ENCODE measurements around the gene NR2C2AP. TPM values are rescaled to one million over a fixed set of nuclear protein-coding genes. Genes with fewer than 3 reads are reported as not detected.

Gene NR2C2AP
- total RNA-seq, 1 experiment from 2014 or later = 31.7 TPM

DNA sequence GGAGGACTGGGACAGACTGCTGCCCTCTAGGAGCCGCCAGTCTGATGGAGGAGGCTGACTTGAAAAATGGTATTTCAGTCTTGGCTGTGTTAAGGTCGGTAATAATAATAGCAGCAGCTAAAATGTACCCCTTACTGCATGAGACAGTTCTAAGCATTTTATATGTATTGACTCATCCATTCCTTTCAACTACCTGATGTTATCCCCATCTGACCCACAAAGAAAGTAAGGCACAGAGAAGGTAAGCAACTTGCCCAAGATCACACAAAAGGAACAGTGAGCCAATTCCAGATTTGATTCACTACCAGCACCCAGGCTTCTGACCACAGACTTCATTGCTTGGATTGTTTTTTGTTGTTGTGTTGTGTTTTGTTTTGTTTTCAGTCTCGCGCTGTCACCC lies 12.6 kb upstream of the NR2C2AP start:
- no peak for DNase-seq
- H3K9me3 Mint-ChIP-seq = peaks cover 0 to 4% of the 10 kb centered on the region in 2 experiments; a peak in 2 of 5 replicates
- no peak overlapping the region for H2BK120ac ChIP-seq (ENCODE audit: low read depth, low read length, poor library complexity, severe bottlenecking)
- H3K27me3 ChIP-seq (ENCODE audit: insufficient read depth, low read length) = peaks cover 30% of the 10 kb centered on the region
- no peak overlapping the region for H3K4ac ChIP-seq (ENCODE audit: low read depth, low read length)
- no peak overlapping the region for H2BK15ac ChIP-seq (ENCODE audit: low read depth, low read length)
- H3K4me1 ChIP-seq (ENCODE audit: insufficient read depth, low read length) = peaks cover 3% of the 10 kb centered on the region; the same call in 1 of the 2 replicates
- H2BK12ac ChIP-seq (ENCODE audit: insufficient read length, low read depth, low read length) = no peak overlapping the region
- H3T11ph ChIP-seq (ENCODE audit: low read length) = no peak overlapping the region
- no peak overlapping the region for H3K56ac ChIP-seq (ENCODE audit: insufficient read length, low read depth, low read length)
- no peak overlapping the region for H4K91ac ChIP-seq (ENCODE audit: insufficient read length, low read depth, low read length)
- no peak overlapping the region for H2AK5ac ChIP-seq (ENCODE audit: insufficient read length, low read length)
- no peaks in the 10 kb centered on the region for H3K9me3 ChIP-seq (ENCODE audit: control insufficient read depth, low read depth, low read length)
- H3K79me1 ChIP-seq (ENCODE audit: insufficient read depth, low read depth, low read length, poor library complexity, severe bottlenecking) = no peaks in the 10 kb centered on the region
- no peak overlapping the region for H3K27ac Mint-ChIP-seq
- no peak overlapping the region for H2BK5ac ChIP-seq (ENCODE audit: insufficient read length, low read length)
- H2BK20ac ChIP-seq (ENCODE audit: low read depth, low read length, poor library complexity, severe bottlenecking) = no peak overlapping the region
- no peak overlapping the region for H3K23ac ChIP-seq (ENCODE audit: insufficient read length, low read depth, low read length)
- peaks cover 11% of the 10 kb centered on the region for H3K23me2 ChIP-seq (ENCODE audit: insufficient read length, low read depth, low read length, poor library complexity, severe bottlenecking)
- H3K27ac ChIP-seq (ENCODE audit: insufficient read length, low read depth, low read length) = no peak overlapping the region
- no peak overlapping the region for H3K18ac ChIP-seq (ENCODE audit: insufficient read length, low read depth, low read length)
- no peak overlapping the region for H3K14ac ChIP-seq (ENCODE audit: insufficient read depth, low read length)
- TF ChIP-seq, protein P1, sequence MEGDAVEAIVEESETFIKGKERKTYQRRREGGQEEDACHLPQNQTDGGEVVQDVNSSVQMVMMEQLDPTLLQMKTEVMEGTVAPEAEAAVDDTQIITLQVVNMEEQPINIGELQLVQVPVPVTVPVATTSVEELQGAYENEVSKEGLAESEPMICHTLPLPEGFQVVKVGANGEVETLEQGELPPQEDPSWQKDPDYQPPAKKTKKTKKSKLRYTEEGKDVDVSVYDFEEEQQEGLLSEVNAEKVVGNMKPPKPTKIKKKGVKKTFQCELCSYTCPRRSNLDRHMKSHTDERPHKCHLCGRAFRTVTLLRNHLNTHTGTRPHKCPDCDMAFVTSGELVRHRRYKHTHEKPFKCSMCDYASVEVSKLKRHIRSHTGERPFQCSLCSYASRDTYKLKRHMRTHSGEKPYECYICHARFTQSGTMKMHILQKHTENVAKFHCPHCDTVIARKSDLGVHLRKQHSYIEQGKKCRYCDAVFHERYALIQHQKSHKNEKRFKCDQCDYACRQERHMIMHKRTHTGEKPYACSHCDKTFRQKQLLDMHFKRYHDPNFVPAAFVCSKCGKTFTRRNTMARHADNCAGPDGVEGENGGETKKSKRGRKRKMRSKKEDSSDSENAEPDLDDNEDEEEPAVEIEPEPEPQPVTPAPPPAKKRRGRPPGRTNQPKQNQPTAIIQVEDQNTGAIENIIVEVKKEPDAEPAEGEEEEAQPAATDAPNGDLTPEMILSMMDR (conservative IDR thresholded peaks at IDR 0.05) = no peak
- no peak overlapping the region for H3K4me2 ChIP-seq (ENCODE audit: insufficient read depth, insufficient read length, low read length)
- no peak overlapping the region for H4K8ac ChIP-seq (replicated peaks; ENCODE audit: insufficient read length, low read depth, low read length)
- no CpG with 5 or more reads among the region's 4 CpGs for WGBS (ENCODE audit: extremely low coverage, insufficient read length, low lambda C conversion rate)
- no peak overlapping the region for H4K5ac ChIP-seq (ENCODE audit: insufficient read length, low read depth, low read length)
- H3K36me3 Mint-ChIP-seq (ENCODE audit: insufficient read depth in 1 of 3, low read depth in 3 of 3) = no peaks in the 10 kb centered on the region
- H4K20me1 ChIP-seq (ENCODE audit: control insufficient read depth, insufficient read depth, insufficient read length) = no peaks in the 10 kb centered on the region
- no peaks in the 10 kb centered on the region for H3K79me2 ChIP-seq (ENCODE audit: insufficient read depth, low read length)
- no peak overlapping the region for H2AFZ ChIP-seq (ENCODE audit: low read length)
- peaks cover 6 to 27% of the 10 kb centered on the region in 2 experiments for H3K4me1 Mint-ChIP-seq
- H3K4me3 Mint-ChIP-seq = no peak overlapping the region
- no peak overlapping the region for H3K9ac ChIP-seq (ENCODE audit: extremely low read depth, insufficient read length, low read length)
- H3K27me3 Mint-ChIP-seq (ENCODE audit: low read depth) = peaks cover 86% of the 10 kb centered on the region
